Measurements from ENCODE around the gene LRRC8B.

- TF ChIP-seq CTCF (conservative IDR thresholded peaks at IDR 0.05 in 1 of 2, IDR thresholded peaks at IDR 0.05 in 1 of 2; ENCODE audit: low read depth in 1 of 2, low read length in 2 of 2) (no peak), EZH2 (IDR thresholded peaks at IDR 0.05; ENCODE audit: low read length, missing control alignments) (no peak)
Observed at GRCh38 chr1:89538361-89538760, 13.7 kb downstream of the LRRC8B start.

Measured in fibroblast of lung (primary cell).